BJ (cell line): ENCODE measurements around the gene C17orf58. TPM values are rescaled to one million over a fixed set of nuclear protein-coding genes. Genes with fewer than 3 reads are reported as not detected.
A peak's percentile ranks its signal among the peaks of the same experiment; 100 is the strongest.

Experiments used
- CTCF ChIA-PET: fragments of 350-600 bp; formaldehyde crosslinking; extraction: SDS; loops from one replicate; lab custom pipeline; 2021; ENCODE audit warnings: antibody characterized with exemption, inconsistent platforms; lab: Yijun Ruan, JAX
- POLR2A ChIA-PET: fragments of 300-600 bp; sonication (Branson Sonifier 250); formaldehyde crosslinking; extraction: SDS; loops from one replicate; lab custom pipeline; 2021; ENCODE audit warnings: antibody characterized with exemption; lab: Charles Lee
- DNase-seq: peaks from one replicate; pipeline ENCODE4 v3.0.0-alpha.2; 2011; ENCODE audit warnings: low read depth
- H3K27me3 ChIP-seq: 2 replicates; pipeline ENCODE4 v1.6.0; 2011; ENCODE audit warnings: low read length; ENCODE audit not compliant: control insufficient read depth, insufficient read depth
- H3K36me3 ChIP-seq: 2 replicates; pipeline ENCODE4 v1.5.1; 2011; ENCODE audit warnings: low read length; ENCODE audit not compliant: control insufficient read depth, insufficient read depth
- H3K4me3 ChIP-seq: 2 replicates; pipeline ENCODE4 v1.5.1; 2011; ENCODE audit warnings: low read depth, mild to moderate bottlenecking, control low read depth, low read length
- polyA plus RNA-seq: library from polyadenylated mRNA; depleted of rRNA; stranded (reverse); fragments of >200 nt; gene quantifications from 2 replicates; pipeline ENCODE4 v1.2.3, GENCODE V29; 2011
- TF ChIP-seq, protein P1 (sequence below): IDR thresholded peaks from 2 replicates; pipeline ENCODE4 v1.5.1; 2011; ENCODE audit warnings: low read depth, mild to moderate bottlenecking, control low read depth, inconsistent platforms, low read length, moderate library complexity; ENCODE audit not compliant: insufficient read depth

Gene C17orf58
- polyA plus RNA-seq, 1 experiment, result 8.9 TPM

DNA sequence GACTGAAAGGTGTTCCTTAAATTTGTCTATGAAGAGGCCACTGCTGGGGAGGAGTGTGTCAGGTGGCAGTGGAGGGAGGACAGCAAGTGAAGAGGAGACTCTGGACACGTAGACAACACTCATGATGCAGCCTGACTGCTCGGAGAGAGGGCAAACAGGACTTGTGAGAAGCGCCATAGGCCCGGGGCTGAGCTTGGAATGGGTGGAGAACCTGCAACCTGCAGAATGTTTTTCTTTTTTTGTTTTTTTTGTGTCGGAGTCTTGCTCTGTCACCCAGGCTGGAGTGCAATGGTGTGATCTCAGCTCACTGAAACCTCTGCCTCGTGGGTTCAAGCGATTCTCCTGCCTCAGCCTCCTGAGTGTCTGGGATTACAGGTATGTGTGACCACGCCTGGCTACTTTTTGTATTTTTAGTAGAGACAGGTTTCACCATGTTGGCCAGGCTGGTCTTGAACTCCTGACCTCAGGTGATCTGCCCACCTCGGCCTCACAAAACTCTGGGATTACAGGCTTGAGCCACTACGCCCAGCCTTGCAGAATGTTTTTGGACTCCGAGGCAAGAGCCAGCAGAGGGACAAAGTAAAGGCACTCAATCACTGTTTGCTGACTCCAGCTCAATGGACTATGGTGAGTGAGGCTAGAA, 18.9 kb upstream of the C17orf58 start:
- DNase-seq, result no peak
- ChIA-PET POLR2A (interaction anchor here (0.8 kb wide), 1 partner anchor 13 kb away, joined by 4 read pairs; no protein-coding TSS in a partner anchor), CTCF (interaction anchor here (0.5 to 1.3 kb wide), 3 partner anchors 8 to 93 kb away, joined by 3 to 6 read pairs (median 3); no protein-coding TSS in a partner anchor)
- H3K36me3 ChIP-seq, result no peaks in the 10 kb centered on the region
- TF ChIP-seq, protein P1, sequence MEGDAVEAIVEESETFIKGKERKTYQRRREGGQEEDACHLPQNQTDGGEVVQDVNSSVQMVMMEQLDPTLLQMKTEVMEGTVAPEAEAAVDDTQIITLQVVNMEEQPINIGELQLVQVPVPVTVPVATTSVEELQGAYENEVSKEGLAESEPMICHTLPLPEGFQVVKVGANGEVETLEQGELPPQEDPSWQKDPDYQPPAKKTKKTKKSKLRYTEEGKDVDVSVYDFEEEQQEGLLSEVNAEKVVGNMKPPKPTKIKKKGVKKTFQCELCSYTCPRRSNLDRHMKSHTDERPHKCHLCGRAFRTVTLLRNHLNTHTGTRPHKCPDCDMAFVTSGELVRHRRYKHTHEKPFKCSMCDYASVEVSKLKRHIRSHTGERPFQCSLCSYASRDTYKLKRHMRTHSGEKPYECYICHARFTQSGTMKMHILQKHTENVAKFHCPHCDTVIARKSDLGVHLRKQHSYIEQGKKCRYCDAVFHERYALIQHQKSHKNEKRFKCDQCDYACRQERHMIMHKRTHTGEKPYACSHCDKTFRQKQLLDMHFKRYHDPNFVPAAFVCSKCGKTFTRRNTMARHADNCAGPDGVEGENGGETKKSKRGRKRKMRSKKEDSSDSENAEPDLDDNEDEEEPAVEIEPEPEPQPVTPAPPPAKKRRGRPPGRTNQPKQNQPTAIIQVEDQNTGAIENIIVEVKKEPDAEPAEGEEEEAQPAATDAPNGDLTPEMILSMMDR, result no peak
- H3K4me3 ChIP-seq, result no peak overlapping the region
- H3K27me3 ChIP-seq, result no peaks in the 10 kb centered on the region

DNA sequence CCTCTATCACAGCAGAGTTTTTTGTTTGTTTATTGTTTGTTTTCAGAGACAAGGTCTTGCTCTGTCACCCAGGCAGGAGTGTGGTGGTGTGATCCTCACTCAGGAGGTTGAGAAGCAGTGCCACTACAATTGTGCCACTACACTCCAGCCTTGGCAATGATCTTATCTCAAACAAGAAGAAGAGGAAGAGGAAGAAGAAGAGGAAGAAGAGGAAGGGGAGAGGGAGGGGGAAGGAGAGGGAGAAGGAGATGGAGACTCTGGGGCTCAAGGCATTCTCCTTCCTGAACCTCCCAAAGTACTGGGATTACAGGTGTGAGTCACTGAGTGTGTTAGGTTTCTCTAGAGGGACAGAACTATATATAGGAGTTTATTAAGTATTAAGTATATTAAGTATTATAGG, 17.1 kb upstream of the C17orf58 start:
- Histone ChIP-seq H3K36me3 (no peaks in the 10 kb centered on the region), H3K4me3 (no peak overlapping the region), H3K27me3 (no peaks in the 10 kb centered on the region)
- DNase-seq, result no peak
- CTCF ChIA-PET, result no interaction called here
- POLR2A ChIA-PET, result no interaction called here
- TF ChIP-seq, protein P1, result no peak

DNA sequence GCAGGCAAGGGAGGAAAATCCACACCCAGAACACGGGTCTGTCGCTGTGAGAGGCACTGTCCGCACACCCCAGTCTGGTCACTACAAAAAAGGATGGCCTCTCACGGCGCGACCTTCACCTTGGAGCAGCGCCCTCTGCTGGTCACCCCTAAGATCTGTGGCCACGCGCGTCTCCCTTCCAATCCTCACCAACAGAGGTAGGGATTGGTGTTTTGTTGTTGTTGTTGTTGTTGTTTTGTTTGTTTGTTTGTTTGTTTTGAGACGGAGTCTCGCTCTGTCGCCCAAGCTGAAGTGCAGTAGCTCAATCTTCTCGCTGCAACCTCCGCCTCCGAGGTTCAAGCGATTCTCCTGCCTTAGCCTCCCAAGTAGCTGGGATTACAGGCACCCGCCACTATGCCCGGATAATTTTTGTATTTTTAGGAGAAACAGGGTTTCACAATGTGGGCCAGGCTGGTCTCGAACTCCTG, 15.0 kb upstream of the C17orf58 start:
- DNase-seq, result no peak

DNA sequence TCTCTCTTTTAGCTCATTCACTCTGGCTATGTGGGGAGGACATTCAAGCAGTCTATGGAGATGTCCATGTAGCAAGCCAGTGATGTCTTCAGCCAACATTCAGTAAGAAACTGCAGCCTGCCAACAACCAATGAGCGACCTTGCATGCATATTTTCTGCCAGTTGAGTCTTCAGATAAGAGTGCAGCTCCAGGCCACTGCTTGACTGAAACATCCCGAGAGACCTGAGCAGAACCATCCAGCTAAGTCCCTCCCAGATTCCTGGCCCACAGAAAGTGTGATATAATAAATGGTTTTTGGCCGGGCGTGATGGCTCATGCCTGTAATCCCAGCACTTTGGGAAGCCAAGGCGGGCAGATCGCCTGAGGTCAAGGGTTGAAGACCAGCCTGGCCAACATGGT, 10.5 kb upstream of the C17orf58 start:
- DNase-seq, result no peak
- H3K4me3 ChIP-seq, result no peak overlapping the region
- ChIA-PET CTCF (interaction anchor here (1.0 kb wide), 1 partner anchor 9 kb away, joined by 3 read pairs; no protein-coding TSS in a partner anchor), POLR2A (interaction anchor here (0.7 kb wide), 1 partner anchor 835 kb away, joined by 7 read pairs; no protein-coding TSS in a partner anchor)
- H3K36me3 ChIP-seq, result no peaks in the 10 kb centered on the region
- TF ChIP-seq, protein P1, result no peak
- H3K27me3 ChIP-seq, result no peaks in the 10 kb centered on the region

More for the DNA sequence above, 15.0 kb upstream of the C17orf58 start:
- ChIA-PET POLR2A (no interaction called here), CTCF (interaction anchor here (0.8 to 1.3 kb wide), 8 partner anchors 8 to 36 kb away, joined by 3 to 4 read pairs (median 3); no protein-coding TSS in a partner anchor)
- no peaks in the 10 kb centered on the region for H3K27me3 ChIP-seq
- no peak overlapping the region for H3K4me3 ChIP-seq
- no peaks in the 10 kb centered on the region for H3K36me3 ChIP-seq
- TF ChIP-seq, protein P1, result peak; percentile 73

DNA sequence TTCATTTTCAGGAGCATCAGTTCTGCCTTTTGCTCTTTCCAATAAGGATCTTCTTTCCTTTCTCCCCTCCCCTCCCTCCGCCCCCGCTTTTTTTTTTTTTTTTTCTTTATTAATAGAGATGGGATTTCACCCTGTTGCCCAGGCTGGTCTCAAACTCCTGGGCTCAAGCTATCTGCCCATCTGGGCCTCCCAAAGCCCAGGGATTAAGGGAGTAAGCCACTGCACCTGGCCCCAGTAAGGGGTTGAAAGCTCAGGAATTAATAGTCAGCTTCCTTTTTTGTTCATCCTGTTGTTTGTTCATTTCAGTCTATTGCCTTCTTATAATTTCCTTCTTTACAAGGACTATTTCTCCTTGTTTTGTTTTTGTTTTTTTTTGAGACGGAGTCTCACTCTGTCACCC, 7.9 kb upstream of the C17orf58 start:
- ChIA-PET CTCF (interaction anchor here (0.7 kb wide), 1 partner anchor 28 kb away, joined by 3 read pairs; no protein-coding TSS in a partner anchor), POLR2A (no interaction called here)
- TF ChIP-seq, protein P1, result no peak
- Histone ChIP-seq H3K36me3 (no peaks in the 10 kb centered on the region), H3K27me3 (no peaks in the 10 kb centered on the region), H3K4me3 (no peak overlapping the region)
- no peak for DNase-seq
